K562 (cell line): Measurements from ENCODE around the gene KLF1. TPM values are rescaled to one million over a fixed set of nuclear protein-coding genes. Genes with fewer than 3 reads are reported as not detected.

Experiments
- ETV1 ChIP-seq: fragments of 450-650 bp; conservative IDR thresholded peaks from 2 replicates; pipeline ENCODE4 v1.6.1; 2016; ENCODE audit warnings: missing genetic modification characterization, control low read depth, low read depth, missing compliant biosample characterization
- GABPB1 ChIP-seq: sonication (generic); formaldehyde crosslinking; IDR thresholded peaks from 2 replicates; pipeline ENCODE4 v1.8.0; 2022; ENCODE audit warnings: mild to moderate bottlenecking, missing genetic modification reagents
- MEF2D ChIP-seq: conservative IDR thresholded peaks from 2 replicates; pipeline ENCODE4 v1.6.1; 2016; ENCODE audit warnings: low read depth, missing genetic modification characterization, missing compliant biosample characterization
- PTTG1 ChIP-seq: fragments of 450-650 bp; IDR thresholded peaks from 2 replicates; pipeline ENCODE4 v1.6.1; 2016; ENCODE audit warnings: low read depth, mild to moderate bottlenecking, missing genetic modification characterization, missing compliant biosample characterization
- SRSF1 ChIP-seq: fragments of 200-400 bp; formaldehyde crosslinking; IDR thresholded peaks from 2 replicates; pipeline ENCODE4 v1.6.1; 2017; ENCODE audit warnings: mild to moderate bottlenecking, low read depth, low read length, moderate library complexity
- XRCC5 ChIP-seq: fragments of 200-400 bp; formaldehyde crosslinking; IDR thresholded peaks from 2 replicates; pipeline ENCODE4 v1.6.1; 2017; ENCODE audit warnings: low read depth, mild to moderate bottlenecking, low read length
- ZNF431 ChIP-seq: sonication (generic); formaldehyde crosslinking; IDR thresholded peaks from 2 replicates; pipeline ENCODE4 v1.8.0; 2022; ENCODE audit warnings: mild to moderate bottlenecking, missing genetic modification reagents
- ZNF644 ChIP-seq: fragments of 200-800 bp; sonication (Bioruptor generic); IDR thresholded peaks from 2 replicates; pipeline ENCODE4 v1.6.1; 2016; ENCODE audit warnings: low read depth, missing genetic modification characterization, missing compliant biosample characterization
- polyA plus RNA-seq, 8 experiments: library from polyadenylated mRNA; depleted of rRNA in 4 of 8; stranded (reverse) in 5 of 8; unstranded in 3 of 8; fragments of >200 nt; fragmentation: Nextera tagmentation in 2 of 8; fragmentation: Illumina TruSeq in 1 of 8; extraction: Ambion mirVana in 2 of 8; extraction: Trizol in 1 of 8; gene quantifications; 2 replicates each; pipeline versions ENCODE4 v1.2.1 to v1.2.3, GENCODE V29; 2011 to 2014; ENCODE audit warnings: inconsistent platforms in 1 of 8, missing spikeins in 1 of 8
- total RNA-seq, 7 experiments: library from RNA; depleted of rRNA in 6 of 7; stranded (reverse); fragments of >200 nt in 6 of 7; fragmentation: Illumina TruSeq in 2 of 7; extraction: Trizol in 2 of 7; gene quantifications; 2 replicates each; pipeline versions ENCODE4 v1.2.1 to v1.2.3, GENCODE V29; 2011 to 2021; ENCODE audit warnings: low replicate concordance in 1 of 7
- TF ChIP-seq, protein P1 (sequence below), 2 experiments: fragments of 150-350 bp in 1 of 2; IDR thresholded peaks; 2 replicates each; pipeline ENCODE4 v1.6.1; 2012 to 2016; ENCODE audit warnings: low read depth in 2 of 2, low read length in 2 of 2, mild to moderate bottlenecking in 1 of 2, moderate library complexity in 1 of 2
- TF ChIP-seq, protein P2 (sequence below): fragments of 450-650 bp; IDR thresholded peaks from 2 replicates; pipeline ENCODE4 v1.6.1; 2018; ENCODE audit warnings: mild to moderate bottlenecking, low read depth; ENCODE audit not compliant: partially characterized antibody
- TF ChIP-seq, protein P3 (sequence below), 2 experiments: fragments of 450-650 bp; IDR thresholded peaks; 2 replicates each; pipeline ENCODE4 v1.6.1; 2016

The KLF1 gene
- total and polyA plus RNA-seq, 9 of the 15 experiments (the other 6 are each of a cell fraction or from before 2014, with no cell fraction given) = 8.4 to 163 (median 47.3) TPM

DNA sequence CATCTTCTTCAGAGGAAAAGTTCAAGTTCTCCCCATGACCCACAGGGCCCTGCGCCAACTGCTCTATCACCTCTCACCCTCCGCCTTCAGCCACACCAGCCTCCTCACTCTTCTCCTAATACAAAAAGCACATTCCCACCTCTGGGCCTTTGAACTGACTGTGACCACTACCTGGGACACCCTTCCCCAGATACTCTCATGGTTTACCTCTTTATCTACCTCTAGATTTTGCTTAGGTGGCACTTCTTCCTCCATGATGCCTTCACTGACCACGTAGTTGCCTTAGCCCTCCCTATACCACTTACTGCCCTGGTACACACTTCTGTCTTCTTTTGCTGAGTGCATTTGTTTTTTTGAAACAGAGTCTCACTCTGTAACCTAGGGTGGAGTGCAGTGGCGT is 36.0 kb upstream of the KLF1 start (continued):
- TF ChIP-seq MEF2D (tag) (no peak), ZNF431 (CRISPR knock-in tag) (no peak), ETV1 (tag) (no peak), XRCC5 (no peak), ZNF644 (no peak), SRSF1 (no peak), PTTG1 (no peak), GABPB1 (CRISPR knock-in tag) (no peak)
- TF ChIP-seq, protein P1, sequence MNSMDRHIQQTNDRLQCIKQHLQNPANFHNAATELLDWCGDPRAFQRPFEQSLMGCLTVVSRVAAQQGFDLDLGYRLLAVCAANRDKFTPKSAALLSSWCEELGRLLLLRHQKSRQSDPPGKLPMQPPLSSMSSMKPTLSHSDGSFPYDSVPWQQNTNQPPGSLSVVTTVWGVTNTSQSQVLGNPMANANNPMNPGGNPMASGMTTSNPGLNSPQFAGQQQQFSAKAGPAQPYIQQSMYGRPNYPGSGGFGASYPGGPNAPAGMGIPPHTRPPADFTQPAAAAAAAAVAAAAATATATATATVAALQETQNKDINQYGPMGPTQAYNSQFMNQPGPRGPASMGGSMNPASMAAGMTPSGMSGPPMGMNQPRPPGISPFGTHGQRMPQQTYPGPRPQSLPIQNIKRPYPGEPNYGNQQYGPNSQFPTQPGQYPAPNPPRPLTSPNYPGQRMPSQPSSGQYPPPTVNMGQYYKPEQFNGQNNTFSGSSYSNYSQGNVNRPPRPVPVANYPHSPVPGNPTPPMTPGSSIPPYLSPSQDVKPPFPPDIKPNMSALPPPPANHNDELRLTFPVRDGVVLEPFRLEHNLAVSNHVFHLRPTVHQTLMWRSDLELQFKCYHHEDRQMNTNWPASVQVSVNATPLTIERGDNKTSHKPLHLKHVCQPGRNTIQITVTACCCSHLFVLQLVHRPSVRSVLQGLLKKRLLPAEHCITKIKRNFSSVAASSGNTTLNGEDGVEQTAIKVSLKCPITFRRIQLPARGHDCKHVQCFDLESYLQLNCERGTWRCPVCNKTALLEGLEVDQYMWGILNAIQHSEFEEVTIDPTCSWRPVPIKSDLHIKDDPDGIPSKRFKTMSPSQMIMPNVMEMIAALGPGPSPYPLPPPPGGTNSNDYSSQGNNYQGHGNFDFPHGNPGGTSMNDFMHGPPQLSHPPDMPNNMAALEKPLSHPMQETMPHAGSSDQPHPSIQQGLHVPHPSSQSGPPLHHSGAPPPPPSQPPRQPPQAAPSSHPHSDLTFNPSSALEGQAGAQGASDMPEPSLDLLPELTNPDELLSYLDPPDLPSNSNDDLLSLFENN (IDR thresholded peaks at IDR 0.05; ENCODE audit: low read depth in 2 of 2, low read length in 2 of 2) = no peak
- TF ChIP-seq, protein P2, sequence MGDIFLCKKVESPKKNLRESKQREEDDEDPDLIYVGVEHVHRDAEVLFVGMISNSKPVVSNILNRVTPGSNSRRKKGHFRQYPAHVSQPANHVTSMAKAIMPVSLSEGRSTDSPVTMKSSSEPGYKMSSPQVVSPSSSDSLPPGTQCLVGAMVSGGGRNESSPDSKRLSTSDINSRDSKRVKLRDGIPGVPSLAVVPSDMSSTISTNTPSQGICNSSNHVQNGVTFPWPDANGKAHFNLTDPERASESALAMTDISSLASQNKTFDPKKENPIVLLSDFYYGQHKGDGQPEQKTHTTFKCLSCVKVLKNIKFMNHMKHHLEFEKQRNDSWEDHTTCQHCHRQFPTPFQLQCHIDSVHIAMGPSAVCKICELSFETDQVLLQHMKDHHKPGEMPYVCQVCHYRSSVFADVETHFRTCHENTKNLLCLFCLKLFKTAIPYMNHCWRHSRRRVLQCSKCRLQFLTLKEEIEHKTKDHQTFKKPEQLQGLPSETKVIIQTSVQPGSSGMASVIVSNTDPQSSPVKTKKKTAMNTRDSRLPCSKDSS = no peak
- TF ChIP-seq, protein P3, sequence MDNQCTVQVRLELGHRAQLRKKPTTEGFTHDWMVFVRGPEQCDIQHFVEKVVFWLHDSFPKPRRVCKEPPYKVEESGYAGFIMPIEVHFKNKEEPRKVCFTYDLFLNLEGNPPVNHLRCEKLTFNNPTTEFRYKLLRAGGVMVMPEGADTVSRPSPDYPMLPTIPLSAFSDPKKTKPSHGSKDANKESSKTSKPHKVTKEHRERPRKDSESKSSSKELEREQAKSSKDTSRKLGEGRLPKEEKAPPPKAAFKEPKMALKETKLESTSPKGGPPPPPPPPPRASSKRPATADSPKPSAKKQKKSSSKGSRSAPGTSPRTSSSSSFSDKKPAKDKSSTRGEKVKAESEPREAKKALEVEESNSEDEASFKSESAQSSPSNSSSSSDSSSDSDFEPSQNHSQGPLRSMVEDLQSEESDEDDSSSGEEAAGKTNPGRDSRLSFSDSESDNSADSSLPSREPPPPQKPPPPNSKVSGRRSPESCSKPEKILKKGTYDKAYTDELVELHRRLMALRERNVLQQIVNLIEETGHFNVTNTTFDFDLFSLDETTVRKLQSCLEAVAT (IDR thresholded peaks at IDR 0.05) = no peak
